ENCODE results near the gene JMJD1C. TPM values are rescaled to one million over a fixed set of nuclear protein-coding genes. Genes with fewer than 3 reads are reported as not detected.

Gene JMJD1C
- total RNA-seq, 1 experiment from 2014 or later: 66.3 TPM

GRCh38 chr10:63323701-63324494, 141.9 kb downstream of the JMJD1C start (continued):
- TF ChIP-seq ZBTB33 (IDR thresholded peaks at IDR 0.05; ENCODE audit: extremely low read depth, insufficient replicate concordance, low read length): no peak

- no peaks in the 10 kb centered on the region for H4K20me1 ChIP-seq (ENCODE audit: insufficient read depth)
- H2AFZ ChIP-seq (ENCODE audit: low read depth, low read length, poor library complexity, severe bottlenecking): no peak overlapping the region
- no peaks in the 10 kb centered on the region for H3K9me3 ChIP-seq (ENCODE audit: control insufficient read depth in 1 of 2, insufficient read depth in 1 of 2, low read depth in 1 of 2, low read length in 2 of 2)
- TF ChIP-seq ZNF274 (IDR thresholded peaks at IDR 0.05; ENCODE audit: low read depth, low read length) (no peak), POLR2A (IDR thresholded peaks at IDR 0.05; ENCODE audit: borderline replicate concordance, extremely low read depth, insufficient read depth, insufficient read length) (no peak), MAX (IDR thresholded peaks at IDR 0.05) (no peak), REST (IDR thresholded peaks at IDR 0.05; ENCODE audit: low read depth) (no peak), SP1 (IDR thresholded peaks at IDR 0.05; ENCODE audit: low read depth) (no peak), FOSL1 (IDR thresholded peaks at IDR 0.05; ENCODE audit: low read depth) (no peak)
- H3K4me1 ChIP-seq (ENCODE audit: control insufficient read depth in 1 of 2, insufficient read depth in 2 of 2, low read length in 2 of 2): no peaks in the 10 kb centered on the region
- no peak overlapping the region for H3K27ac ChIP-seq (ENCODE audit: low read depth, low read length)
- no peaks in the 10 kb centered on the region for H3K9me2 ChIP-seq (ENCODE audit: insufficient read depth)
- H3K36me3 ChIP-seq (ENCODE audit: control insufficient read depth in 1 of 2, insufficient read depth in 2 of 2, low read length in 2 of 2): no peaks in the 10 kb centered on the region
- no peak overlapping the region for H3K9ac ChIP-seq (ENCODE audit: low read length)
- no peak for ATAC-seq
- no peak overlapping the region for H3K4me2 ChIP-seq (ENCODE audit: low read length)
- intact Hi-C loops (cut with micrococcal nuclease): no loop called here
- H3K4me3 ChIP-seq (replicated peaks in 1 of 2; ENCODE audit: low read depth in 1 of 2, low read length in 2 of 2): no peak overlapping the region
- H3K79me2 ChIP-seq (ENCODE audit: insufficient read depth, low read length): peaks cover 5% of the 10 kb centered on the region; the same call in 1 of the 2 replicates
- H3K27me3 ChIP-seq (ENCODE audit: insufficient read depth, low read length): no peaks in the 10 kb centered on the region
- ChIA-PET CTCF (no interaction called here), RAD21 (ENCODE audit: low non-redundant PET in 1 of 2, low total read pairs in 2 of 2, uncharacterized antibody in 2 of 2, unreplicated experiment in 2 of 2) (no interaction called here), POLR2A (no interaction called here)
- no TSS peak for BruUV-seq (replicated peaks)
- no peak for DNase-seq (ENCODE audit: low read depth, low spot score)
Observed at GRCh38 chr10:63320683-63321082, 145.1 kb downstream of the JMJD1C start.

Measured in HCT116 (cell line).